HG03135 (cell line): ENCODE results near the gene BTBD7.
A peak's percentile ranks its signal among the peaks of the same experiment; 100 is the strongest.

Source experiments
- ATAC-seq: cut with Tn5 transposase; IDR thresholded peaks from one replicate; pipeline ENCODE4 v1.9.1; 2021; ENCODE audit warnings: mild to moderate bottlenecking, moderate library complexity; ENCODE audit not compliant: unreplicated experiment

BTBD7 gene

DNA sequence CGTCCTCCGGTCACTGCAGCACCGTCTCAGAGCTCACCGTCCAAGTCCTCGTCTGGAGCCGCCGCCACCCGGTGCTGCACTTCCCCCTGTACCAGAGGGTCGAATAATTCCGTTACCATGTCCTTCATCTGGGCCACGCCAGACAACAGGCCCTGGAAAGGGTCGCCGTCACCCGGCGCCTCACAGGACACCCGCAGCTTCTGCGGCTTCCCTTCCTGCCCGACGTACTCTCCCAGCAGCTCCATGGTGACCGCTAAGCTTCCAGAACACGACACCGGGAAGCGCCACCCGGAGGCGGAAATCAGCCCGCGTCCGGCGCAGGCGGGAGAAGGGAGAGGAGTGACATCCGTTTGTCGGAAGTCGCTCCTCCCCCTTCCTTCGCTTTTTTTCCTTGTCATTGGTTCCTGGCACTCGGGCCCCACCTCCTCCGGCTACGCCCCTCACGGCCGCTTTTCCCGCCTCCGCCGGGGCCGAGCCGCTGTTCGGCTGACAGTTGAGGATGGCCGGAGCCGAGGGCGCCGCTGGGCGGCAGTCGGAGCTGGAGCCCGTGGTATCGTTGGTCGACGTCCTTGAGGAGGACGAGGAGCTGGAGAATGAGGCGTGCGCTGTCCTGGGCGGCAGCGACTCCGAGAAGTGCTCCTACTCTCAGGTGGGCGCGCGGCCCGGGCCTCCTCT, 125.9 kb downstream of the BTBD7 start, which contains the start of the genes GON7 and UBR7:
Gene GON7, minus strand, starts transcription at position 273 of the 675 bp plus-strand sequence. Its CDS starts 28 bp downstream, at position 245.
Gene UBR7, plus strand, starts transcription at position 464 of the 675 bp plus-strand sequence. Its CDS starts 36 bp downstream, at position 500.
- peak; percentile 83 for ATAC-seq

DNA sequence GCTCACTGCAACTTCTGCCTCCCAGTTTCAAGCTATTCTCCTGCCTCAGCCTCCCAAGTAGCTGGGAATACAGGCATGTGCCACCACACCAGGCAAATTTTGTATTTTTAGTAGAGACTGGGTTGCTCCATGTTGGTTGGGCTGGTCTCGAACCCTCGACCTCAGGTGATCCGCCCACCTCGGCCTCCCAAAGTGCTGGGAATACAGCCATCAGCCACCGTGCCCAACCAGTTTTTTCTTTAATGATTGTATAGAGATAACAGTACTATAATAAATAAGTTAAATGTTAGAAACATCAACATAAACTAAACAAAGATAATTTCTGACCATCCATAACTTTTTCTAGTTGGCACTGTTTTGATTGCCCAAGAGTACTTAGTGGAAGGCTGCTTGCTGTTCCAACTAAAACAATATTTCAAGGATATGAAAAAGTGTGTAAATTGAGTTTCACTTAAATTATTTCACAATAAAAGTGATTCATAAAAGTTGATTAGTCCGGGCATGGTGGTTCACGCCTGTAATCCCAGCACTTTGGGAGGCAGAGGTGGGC, 131.6 kb downstream of the BTBD7 start:
- ATAC-seq, result no peak

DNA sequence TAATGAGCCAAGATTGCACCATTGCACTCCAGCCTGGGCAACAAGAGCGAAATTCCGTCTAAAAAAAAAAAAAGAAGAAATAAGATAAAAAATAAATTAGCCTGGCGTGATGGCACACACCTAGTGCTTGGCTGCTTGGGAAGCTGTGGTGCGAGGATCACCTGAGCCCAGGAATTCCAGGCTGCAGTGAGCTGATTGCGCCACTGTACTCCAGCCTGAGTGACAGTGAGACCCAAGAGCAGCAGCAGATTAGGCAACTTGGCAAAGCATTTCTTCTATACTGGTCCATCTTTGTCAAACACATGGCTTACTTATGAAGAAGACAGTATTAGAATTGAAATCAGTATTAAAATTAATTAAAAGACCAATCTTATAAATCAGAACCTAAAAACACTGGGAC, 132.3 kb downstream of the BTBD7 start:
- no peak for ATAC-seq

DNA sequence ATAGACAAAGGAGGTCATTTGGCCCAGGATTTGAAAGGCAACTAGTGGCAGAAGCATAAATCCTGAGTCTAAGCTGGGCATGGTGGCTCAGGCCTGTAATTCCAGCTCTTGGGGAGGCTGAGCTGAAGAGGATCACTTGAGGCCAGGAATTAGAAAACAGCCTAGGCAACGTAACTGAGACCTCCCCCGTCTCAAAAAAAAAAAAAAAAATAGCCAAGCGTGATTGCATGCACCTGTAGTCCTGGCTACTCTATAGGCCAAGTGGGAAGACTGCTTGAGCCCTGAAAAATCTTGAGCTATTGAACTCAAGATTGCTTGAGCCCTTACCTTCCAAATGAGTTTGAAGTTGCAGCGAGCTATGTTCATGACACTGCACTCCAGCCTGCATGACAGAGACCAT, 133.8 kb downstream of the BTBD7 start:
- no peak for ATAC-seq

DNA sequence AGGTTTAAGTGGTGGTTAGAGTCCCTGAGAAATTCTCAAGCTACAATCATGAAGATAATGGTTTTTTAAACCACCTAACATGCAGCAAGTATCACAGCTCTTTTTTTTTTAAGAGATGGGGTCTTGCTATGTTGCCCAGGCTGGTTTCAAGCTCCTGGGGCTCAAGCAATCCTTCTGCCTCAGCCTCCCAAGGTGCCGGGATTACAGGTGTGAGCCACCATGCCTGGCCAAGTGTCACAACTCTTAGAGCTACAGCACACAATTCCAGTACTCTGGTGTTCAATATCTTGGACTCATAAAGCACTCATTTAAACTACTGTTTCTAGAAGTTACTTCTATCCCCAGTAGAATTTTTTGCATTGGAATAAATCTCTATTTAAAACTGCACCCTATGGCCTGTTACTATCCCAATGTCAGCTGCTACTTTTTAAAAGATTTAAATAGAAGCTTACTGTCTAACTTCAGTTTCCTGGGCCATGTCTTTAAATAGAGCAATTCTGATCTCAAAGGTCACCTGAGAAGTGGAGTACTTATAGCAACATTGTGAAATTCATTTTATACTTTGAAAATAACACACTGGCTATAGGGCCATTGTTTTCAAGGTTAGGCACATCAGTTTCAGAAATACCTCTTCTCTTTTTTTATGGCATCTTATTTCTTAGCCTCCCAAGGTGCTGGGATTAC, 137.4 kb downstream of the BTBD7 start:
- ATAC-seq, result no peak
